ENCODE measurements around the gene TTC39B. TPM values are rescaled to one million over a fixed set of nuclear protein-coding genes. Genes with fewer than 3 reads are reported as not detected.

The TTC39B gene
- total RNA-seq, 4 donors from 2014 or later, result 37.2 to 55.3 (median 45.6) TPM

- Histone ChIP-seq H3K36me3 (peaks cover 14% of the 10 kb centered on the region), H3K4me1 (peaks cover 4% of the 10 kb centered on the region), H3K4me3 (no peak overlapping the region), H3K27me3 (no peaks in the 10 kb centered on the region), H3K9me3 (no peaks in the 10 kb centered on the region), H3K27ac (no peak overlapping the region)
- no peak for DNase-seq (ENCODE audit: low spot score in 2 of 2)
- TF ChIP-seq POLR2A (IDR thresholded peaks at IDR 0.05) (no peak), EP300 (IDR thresholded peaks at IDR 0.05) (no peak), POLR2AphosphoS5 (IDR thresholded peaks at IDR 0.05) (no peak)
- TF ChIP-seq, protein P1, sequence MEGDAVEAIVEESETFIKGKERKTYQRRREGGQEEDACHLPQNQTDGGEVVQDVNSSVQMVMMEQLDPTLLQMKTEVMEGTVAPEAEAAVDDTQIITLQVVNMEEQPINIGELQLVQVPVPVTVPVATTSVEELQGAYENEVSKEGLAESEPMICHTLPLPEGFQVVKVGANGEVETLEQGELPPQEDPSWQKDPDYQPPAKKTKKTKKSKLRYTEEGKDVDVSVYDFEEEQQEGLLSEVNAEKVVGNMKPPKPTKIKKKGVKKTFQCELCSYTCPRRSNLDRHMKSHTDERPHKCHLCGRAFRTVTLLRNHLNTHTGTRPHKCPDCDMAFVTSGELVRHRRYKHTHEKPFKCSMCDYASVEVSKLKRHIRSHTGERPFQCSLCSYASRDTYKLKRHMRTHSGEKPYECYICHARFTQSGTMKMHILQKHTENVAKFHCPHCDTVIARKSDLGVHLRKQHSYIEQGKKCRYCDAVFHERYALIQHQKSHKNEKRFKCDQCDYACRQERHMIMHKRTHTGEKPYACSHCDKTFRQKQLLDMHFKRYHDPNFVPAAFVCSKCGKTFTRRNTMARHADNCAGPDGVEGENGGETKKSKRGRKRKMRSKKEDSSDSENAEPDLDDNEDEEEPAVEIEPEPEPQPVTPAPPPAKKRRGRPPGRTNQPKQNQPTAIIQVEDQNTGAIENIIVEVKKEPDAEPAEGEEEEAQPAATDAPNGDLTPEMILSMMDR (IDR thresholded peaks at IDR 0.05), result no peak
- WGBS, result 94% methylated on average over 3 of the region's 3 CpGs
These were observed 99.9 kb downstream of the TTC39B start for GRCh38 chr9:15206903-15207696.

DNA sequence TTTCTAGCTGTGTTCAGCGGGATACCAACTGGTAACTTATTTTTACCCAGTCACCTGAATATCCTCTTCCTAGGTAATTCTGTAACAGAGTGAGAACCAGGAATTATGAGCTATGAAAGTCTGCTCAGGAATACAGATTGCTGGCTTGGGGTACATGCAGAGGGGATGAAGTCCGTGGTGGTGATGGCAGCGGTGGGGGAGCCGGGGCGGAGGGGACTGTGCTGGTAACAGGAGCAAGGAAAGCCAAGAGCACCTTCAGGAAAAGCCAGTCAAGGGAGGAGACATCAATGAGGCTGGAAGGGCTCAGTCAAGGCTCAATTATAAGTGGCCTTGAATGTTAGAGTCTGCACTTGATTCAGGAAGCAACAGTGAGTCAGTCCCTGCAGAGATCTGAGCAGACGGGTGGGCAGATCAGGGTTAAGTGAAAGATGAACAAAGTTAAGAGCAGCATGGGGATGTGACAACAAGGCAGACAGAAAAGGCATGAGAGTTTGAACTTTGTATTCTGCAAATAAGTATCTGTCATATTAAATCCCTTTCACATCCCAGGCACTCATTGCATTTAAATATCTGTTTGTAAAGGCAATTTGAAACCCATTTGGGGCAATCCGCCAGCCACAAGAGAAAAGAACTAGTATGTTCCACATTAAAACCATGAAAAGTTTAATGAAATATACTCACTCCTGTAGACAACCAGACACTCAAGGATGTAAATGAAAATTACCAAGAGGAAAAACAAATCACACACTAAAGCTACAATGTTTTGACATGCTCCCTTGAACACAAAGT, 101.2 kb downstream of the TTC39B start:
- Histone ChIP-seq H3K27me3 (no peaks in the 10 kb centered on the region), H3K36me3 (peaks cover 14% of the 10 kb centered on the region), H3K4me1 (no peaks in the 10 kb centered on the region), H3K27ac (no peak overlapping the region), H3K9me3 (no peaks in the 10 kb centered on the region), H3K4me3 (no peak overlapping the region)
- DNase-seq (ENCODE audit: low spot score in 2 of 2), result no peak
- WGBS, result 91% methylated on average over 7 of the region's 7 CpGs
- TF ChIP-seq EP300 (IDR thresholded peaks at IDR 0.05), result no peak
- TF ChIP-seq, protein P1 (IDR thresholded peaks at IDR 0.05), result no peak
- no peak for TF ChIP-seq POLR2AphosphoS5 (IDR thresholded peaks at IDR 0.05)
- no peak for TF ChIP-seq POLR2A (IDR thresholded peaks at IDR 0.05)

DNA sequence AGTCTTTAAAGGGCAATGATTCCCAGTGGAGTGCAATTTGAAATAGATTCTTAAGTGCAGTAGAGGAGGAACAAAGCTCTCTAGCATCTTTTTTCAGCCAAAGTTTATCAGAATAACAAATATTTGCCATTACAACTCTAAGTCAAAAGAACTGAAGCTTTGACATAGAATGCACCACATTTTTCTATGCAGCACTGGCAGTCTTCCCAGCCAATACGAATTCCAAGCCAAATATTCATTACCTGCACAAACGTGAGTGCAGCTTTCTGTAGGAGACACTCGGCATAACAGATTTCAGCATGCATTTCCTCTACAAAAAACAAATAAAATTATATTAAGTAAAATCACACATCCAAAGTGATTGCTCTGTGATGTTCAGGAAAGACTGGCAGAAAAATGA, 103.4 kb downstream of the TTC39B start:
- H3K9me3 ChIP-seq, result no peaks in the 10 kb centered on the region
- H3K4me1 ChIP-seq, result no peaks in the 10 kb centered on the region
- H3K36me3 ChIP-seq, result peaks cover 14% of the 10 kb centered on the region
- no peak overlapping the region for H3K27ac ChIP-seq
- no peak for DNase-seq (ENCODE audit: low spot score in 2 of 2)
- no peak overlapping the region for H3K4me3 ChIP-seq
- TF ChIP-seq POLR2AphosphoS5 (IDR thresholded peaks at IDR 0.05), result no peak
- TF ChIP-seq POLR2A (IDR thresholded peaks at IDR 0.05), result no peak
- TF ChIP-seq EP300 (IDR thresholded peaks at IDR 0.05), result no peak
- TF ChIP-seq, protein P1 (IDR thresholded peaks at IDR 0.05), result no peak
- no peaks in the 10 kb centered on the region for H3K27me3 ChIP-seq
- 56% methylated on average over 3 of the region's 3 CpGs for WGBS

DNA sequence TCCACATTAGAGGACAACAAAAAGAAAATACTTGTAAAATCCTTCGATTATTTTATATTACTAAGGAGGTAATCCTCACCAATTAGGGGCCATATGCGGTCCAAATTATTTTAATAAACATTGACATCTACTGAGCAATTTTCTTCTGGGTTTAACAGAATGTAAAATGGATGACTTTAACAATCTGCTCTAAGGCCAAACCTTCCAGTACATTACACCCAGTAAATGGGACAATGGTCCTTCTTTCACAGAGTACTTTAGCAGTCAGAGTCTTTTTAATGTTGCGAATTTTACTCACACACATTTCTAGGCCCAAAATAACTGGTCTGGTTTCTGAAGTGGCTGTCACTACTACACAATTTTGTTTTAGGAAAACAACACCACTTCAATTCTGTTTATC, 106.9 kb downstream of the TTC39B start:
- no peaks in the 10 kb centered on the region for H3K9me3 ChIP-seq
- no peaks in the 10 kb centered on the region for H3K27me3 ChIP-seq
- H3K4me3 ChIP-seq, result no peak overlapping the region
- H3K27ac ChIP-seq, result no peak overlapping the region
- peaks cover 33% of the 10 kb centered on the region for H3K36me3 ChIP-seq
- WGBS, result 92% methylated on average over 3 of the region's 3 CpGs
- no peaks in the 10 kb centered on the region for H3K4me1 ChIP-seq
- no peak for TF ChIP-seq POLR2AphosphoS5 (IDR thresholded peaks at IDR 0.05)
- no peak for TF ChIP-seq EP300 (IDR thresholded peaks at IDR 0.05)
- no peak for TF ChIP-seq POLR2A (IDR thresholded peaks at IDR 0.05)
- TF ChIP-seq, protein P1 (IDR thresholded peaks at IDR 0.05), result no peak
- DNase-seq (ENCODE audit: low spot score in 2 of 2), result no peak

GRCh38 chr9:15192856-15193255, 114.2 kb downstream of the TTC39B start:
- Histone ChIP-seq H3K4me1 (no peaks in the 10 kb centered on the region), H3K9me3 (no peaks in the 10 kb centered on the region), H3K27me3 (no peaks in the 10 kb centered on the region), H3K36me3 (peaks cover 67% of the 10 kb centered on the region), H3K4me3 (no peak overlapping the region), H3K27ac (no peak overlapping the region)
- 100% methylated on average over 5 of the region's 5 CpGs for WGBS
- TF ChIP-seq EP300 (IDR thresholded peaks at IDR 0.05) (no peak), POLR2A (IDR thresholded peaks at IDR 0.05) (no peak)
- TF ChIP-seq, protein P1 (IDR thresholded peaks at IDR 0.05), result no peak
- DNase-seq (ENCODE audit: low spot score in 2 of 2), result no peak
